HG03457 (cell line): ENCODE measurements around the gene CHD5.
"Not testable (repeated sequence)": the region's sequence is repeated elsewhere in the genome, so short reads cannot be mapped to it uniquely, and the experiment has no call there.

ENCODE experiments used
- ATAC-seq: cut with Tn5 transposase; IDR thresholded peaks from one replicate; pipeline ENCODE4 v1.9.1; 2021; ENCODE audit warnings: moderate number of reproducible peaks; ENCODE audit not compliant: unreplicated experiment

The CHD5 gene

DNA sequence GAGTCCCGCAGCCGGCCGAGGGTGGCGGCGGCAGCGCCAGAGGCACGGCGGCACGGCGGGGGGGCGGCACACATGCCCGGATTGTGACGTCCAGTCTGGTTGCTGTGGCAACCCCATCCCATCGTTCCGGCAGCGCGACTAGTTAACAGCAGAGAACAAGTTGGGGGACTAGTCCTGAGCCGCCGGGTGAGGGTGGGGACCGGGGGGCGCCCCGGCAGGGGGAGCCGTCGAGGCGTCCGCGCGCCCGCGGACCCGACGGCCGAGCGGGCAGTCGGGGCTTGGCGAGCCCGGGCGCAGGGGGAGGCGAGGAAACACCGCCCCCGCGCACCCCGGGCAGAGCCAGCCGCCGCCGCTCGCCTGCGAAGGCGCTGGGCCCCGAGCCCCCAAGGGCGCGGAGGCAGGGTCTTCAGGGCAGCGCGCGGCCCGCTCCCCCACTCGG, at the start of gene CHD5:
Gene CHD5, minus strand, starts transcription at position 54 of the 439 bp plus-strand sequence. CDS start 298 bp downstream, outside the sequence.
- no peak for ATAC-seq

DNA sequence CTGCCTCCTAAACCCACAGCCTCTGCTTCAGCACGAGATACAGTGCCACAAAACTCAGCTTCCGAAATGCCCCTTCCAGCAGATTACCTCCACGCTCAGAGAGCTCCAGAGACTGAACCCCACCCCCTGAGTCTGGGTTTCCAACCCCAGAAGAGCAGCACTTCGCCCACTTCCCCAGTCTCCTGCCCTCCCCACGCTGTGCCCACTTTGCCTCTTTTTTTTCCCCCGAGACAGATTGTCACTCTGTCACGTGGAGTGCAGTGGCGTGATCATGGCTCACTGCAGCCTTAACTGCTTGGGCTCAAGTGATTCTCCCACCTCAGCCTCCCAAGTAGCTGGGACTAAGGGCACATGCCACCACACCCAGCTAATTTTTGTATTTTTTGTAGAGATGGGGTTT, 45.5 kb upstream of the CHD5 start:
- ATAC-seq = no peak

DNA sequence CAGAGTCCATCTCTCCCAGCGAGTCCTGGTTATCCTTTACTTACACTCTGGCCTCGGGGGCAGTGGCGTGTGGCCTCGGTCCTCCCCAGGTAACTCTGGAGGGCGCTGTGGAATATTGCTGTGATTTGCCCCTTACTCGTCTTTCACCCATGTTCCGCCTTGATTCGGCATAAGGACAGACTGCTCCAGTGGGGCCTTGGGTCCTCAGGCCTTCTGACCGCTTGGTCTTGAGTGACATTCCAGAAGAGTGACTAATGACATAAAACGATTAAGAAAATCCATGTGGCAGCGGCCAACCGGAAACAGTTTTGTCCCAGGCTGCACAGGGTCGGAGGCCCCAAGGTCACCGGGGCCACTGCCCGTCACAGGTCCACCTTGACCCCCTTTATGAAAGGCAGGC, 44.6 kb upstream of the CHD5 start:
- ATAC-seq = no peak

DNA sequence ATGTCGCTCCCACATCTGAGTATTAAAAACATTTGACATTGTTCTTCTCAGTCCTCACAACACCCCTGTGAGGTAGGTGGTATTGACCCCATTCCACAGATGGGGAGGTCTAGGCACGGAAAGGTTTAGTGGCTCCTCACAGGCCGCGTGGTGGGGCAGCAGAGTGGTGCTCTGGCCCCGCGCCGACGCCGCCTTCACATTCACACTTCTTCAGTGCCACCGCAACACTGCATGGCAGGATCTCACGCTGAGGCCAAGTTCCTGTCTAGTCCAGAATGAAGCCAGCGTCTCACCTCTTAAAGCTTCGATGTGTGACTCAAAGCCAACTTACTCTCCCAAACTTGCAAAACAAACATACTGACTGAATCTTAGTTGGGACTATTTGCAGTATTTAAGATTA, 43.5 kb upstream of the CHD5 start:
- ATAC-seq = no peak

DNA sequence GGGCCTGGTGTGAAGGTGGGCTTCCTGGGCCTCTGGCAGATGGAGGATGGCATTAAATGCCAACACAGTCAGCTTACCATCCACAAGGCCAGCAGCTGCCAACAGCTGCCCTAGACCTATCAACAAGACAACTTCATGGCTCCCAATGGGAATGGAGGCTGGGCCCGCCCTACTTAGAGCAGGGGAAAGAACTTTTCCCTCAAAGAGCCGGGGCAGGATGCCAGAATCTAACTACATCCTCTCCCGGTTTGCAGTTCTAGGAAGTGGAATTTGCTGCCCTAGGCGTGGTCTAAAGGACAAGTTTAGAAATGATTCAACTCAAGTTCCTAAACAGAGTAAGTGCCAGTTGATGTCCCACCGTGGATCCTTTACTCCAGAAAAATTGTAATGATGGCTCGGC, 42.5 kb upstream of the CHD5 start:
- no peak for ATAC-seq

DNA sequence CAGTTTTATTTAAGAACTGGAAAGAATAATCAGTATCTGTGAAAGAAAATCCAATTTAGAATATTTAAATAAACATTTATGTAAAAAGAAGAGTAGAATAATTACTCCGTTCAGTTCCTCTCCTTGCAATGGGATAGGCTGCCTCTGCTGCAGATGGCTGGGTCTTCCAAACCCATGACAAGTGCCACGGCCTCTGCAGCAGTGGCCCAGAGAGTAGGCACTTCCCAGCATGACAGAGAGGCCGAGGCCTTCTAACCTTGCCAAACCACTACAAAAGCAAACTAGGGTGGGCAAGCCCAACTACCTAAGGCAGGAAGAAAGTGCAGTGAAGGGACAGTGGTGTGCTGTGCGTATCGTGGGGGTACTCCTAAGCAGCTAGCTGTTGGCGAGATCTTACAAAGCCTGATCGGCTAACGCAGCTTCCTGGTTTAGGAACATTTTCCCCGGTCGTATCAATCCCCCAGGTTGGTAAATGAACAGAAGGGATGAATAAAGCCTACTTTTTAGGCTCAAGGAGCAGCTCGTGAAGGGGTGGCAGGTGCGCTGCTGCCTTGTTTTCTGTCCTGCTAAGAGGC, 41.2 kb upstream of the CHD5 start:
- no peak for ATAC-seq

DNA sequence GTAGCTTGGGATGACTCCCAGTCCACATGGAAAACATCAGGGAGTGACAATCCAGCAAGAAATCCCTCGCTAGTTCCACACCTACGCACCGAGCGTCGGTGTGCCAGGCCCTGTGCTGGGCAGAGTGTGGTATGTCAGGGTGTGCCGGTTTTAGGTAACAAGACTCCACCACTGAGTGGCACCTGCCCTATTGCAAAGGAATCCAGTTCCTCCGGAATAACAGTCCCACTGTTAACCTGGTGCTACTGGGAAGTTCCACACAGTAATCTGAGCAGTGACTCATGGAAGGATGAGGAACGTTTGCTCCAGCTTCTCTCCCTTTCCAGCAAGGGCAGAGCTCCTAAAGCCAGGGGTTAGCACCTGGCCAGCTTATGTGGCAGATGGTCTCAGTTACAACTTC, 40.1 kb upstream of the CHD5 start:
- no peak for ATAC-seq

DNA sequence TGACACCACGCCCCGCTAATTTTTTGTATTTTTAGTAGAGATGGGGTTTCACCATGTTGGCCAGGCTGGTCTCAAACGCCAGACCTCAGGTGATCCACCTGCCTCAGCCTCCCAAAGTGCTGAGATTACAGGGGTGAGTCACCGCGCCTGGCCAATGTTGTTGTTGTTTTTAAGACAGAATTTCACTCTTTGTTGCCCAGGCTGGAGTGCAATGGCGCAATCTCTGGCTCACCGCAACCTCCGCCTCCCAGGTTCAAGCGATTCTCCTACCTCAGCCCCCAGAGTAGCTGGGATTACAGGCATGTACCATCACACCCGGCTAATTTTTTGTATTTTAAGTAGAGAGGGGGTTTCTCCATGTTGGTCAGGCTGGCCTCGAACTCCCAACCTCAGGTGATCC, 39.5 kb upstream of the CHD5 start:
- not testable (repeated sequence) for ATAC-seq

DNA sequence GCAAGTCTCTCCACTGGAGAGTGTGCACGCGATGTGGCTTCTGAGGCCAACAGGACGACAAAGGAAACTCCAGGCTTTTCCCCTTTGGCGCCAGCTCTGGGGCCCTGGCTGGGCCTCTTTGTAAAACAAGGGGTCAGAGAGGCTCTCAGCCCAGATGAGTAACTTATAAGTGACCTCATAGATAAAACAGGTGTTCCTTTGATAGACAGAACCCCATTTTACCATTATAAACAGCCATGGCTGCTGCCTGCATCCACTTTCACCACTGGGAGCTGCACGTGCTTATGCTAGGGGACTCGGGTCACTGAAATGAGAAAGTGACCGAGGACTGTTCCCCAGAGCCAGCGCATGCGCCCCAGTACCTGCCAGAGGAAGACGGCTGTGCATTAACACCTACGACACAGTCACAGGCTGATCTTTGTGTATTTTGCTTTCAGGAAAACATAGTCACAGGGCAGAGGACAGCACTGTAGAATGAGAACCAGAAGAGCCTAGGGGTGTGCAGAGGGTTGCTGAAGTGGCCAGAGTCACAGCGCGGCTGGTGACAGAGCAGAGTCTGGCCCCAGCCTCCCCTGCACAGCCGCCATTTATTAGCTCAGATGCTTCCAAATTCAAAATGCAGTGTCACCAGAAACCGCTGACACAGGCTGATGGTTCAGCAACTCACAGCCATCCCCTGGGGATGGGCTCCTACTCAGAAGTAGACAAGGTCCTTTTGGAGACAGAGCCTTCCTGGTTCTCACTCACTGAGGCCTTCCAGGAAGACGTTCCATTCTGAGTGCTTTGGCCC, 38.4 kb upstream of the CHD5 start:
- ATAC-seq = no peak

DNA sequence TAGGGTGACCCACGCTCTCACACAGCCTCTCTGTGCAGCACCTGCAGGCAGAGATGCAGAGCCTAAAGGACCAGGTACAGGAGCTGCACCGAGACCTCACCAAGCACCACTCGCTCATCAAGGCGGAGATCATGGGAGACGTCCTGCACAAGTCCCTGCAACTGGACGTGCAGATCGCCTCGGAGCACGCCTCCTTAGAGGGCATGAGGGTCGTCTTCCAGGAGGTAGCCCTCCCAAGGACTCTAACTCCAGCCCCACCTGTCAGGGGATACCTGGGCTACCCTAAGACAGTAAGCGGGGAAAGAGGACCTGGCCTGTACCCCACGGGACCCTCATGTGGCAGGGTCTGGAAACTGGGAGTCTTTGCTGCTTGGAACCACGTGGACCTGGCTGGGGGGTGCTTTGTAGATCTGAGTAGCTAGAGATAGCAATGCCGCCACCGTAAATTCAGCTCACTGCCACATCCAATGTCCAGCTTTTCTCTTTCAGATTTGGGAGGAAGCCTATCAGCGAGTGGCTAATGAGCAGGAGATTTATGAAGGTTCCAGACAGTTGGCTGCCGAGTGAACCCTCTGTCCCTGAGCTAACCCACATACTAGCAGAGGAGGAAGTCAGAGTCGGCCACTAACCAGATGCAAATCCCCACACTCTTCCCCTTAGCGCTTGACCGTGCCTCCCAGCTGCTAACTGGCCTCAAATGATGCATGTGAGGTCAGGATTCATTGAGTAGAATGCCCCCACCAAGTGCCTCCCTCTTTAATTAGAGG, 32.3 kb upstream of the CHD5 start:
- ATAC-seq = no peak

DNA sequence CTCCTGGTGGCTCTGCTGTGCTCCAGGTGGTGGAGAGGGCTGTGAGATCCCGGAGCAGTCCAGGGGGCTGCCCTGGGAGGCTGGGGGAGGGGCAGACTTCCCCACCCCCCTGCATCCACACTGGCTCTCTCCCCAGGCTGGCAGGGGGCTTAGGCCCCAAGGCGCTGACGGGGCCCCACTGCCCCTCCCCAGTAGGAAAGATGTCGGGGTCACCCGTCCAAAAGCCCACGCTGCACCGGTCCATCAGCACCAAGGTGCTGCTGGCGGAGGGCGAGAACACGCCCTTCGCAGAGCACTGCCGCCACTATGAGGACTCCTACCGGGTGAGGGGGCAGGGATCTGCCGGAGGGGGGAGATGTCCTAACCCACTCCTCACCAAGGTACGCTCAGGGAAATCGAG, 31.6 kb upstream of the CHD5 start:
- no peak for ATAC-seq

DNA sequence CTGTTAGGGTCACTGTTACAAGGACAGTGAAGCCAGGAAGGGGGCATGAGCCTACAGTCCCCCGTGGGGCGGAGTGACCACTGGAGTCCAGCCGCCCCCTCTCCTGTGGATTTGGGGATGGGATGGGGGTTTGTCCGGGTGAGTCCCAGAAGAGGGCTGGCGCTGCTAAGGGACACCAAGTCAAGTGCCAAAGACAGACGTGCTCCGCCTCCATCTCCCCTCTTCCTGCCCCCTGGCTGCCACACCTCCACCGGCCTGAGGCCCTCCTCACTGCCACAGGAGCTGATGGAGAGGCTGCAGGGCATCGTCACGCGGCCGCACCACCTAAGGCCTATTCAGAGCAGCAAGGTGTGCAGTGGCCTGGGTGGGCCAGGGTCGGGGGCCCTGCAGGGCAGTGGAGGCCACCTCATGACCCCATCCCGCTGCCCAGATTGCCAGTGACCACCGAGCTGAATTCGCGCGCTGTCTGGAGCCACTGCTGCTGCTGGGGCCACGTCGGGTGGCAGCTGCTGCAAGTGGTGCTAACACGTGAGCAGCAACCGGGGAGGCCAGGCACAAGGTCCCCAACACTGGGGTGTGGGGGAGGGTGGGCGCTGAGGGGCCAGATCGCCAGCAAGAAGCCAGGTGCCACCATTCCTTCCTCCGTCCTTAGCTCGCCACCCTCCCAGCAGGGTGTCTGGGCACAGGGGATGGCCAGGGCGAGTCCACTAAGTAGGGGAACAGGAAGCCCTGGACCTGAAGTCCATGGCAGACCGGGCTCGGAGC, 30.7 kb upstream of the CHD5 start:
- no peak for ATAC-seq

DNA sequence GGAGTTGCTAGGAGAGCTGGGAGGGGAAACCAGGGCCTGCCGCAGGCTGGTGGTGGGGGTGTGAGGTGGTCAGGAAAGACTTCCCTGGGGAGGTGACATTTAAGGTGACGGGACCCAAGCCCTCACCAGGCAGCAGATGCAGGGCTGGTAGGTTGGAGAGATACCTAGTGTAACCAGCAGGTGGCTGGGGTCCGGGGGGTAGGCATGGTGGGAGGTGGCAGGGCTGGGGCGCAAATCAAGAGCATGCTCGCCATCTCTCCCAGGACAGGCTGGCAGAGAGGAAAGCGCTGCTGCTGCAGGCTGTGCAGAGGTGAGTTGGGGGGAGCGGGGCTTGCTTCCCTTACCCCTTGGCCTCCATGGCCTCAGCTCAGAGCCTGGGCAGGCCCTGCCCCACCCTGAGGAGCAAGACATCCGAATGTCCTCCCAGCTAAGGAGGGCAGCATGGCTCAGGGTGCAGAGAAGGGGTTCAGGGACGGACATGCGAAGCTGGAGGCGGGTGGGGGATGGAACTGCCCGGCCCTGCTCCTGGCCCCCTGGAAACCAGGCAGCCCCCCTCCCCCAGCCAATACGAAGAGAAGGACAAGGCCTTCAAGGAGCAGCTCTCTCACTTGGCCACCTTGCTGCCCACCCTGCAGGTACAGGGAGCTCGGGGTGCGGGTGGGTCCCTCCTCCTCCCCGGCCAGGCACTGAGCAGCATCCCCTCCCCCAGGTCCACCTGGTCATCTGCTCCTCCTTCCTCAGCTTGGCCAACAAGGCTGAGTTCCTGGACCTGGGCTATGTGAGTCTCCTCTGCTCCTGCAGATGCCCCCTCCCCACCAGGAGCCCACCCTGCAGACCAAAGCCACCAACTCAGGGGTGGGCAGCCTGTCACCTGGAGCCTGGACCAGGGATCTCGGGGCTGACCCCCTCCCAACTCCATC, 29.8 kb upstream of the CHD5 start:
- ATAC-seq = no peak

DNA sequence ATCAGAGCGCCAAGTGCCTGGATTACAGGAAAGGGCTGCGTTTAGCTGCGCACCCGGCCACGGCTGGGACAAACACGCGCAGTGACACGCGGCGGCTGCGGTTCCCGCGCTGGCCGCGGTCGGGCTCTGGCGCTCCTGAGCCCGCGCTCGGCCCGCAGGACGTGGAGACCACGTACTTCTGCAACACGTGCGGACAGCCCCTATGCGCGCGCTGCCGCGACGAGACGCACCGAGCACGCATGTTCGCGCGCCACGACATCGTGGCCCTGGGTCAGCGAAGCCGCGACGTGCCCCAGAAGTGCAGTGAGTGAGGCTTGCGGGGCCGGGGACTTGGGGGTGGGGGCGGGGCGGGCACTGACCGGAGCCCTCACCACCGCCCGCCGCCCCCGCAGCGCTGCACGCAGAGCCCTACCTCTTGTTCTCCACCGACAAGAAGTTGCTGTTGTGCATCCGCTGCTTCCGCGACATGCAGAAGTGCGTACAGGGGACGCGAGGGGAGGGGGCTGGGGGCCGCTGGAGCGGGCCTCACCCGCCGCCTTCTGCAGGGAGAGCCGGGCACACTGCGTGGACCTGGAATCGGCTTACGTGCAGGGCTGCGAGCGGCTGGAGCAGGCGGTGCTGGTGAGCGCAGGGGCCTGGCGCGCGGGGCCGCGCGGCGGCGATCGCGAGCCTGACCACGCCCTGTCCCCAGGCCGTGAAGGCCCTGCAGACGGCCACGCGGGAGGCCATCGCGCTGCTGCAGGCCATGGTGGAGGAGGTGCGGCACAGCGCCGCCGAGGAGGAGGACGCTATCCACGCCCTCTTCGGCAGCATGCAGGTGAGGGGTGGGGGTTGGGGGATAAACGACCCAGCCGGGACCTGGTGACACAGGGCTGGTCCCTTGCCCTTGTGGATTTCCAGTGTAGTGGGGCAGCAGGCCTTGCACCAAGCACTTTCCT, 28.9 kb upstream of the CHD5 start:
- no peak for ATAC-seq

DNA sequence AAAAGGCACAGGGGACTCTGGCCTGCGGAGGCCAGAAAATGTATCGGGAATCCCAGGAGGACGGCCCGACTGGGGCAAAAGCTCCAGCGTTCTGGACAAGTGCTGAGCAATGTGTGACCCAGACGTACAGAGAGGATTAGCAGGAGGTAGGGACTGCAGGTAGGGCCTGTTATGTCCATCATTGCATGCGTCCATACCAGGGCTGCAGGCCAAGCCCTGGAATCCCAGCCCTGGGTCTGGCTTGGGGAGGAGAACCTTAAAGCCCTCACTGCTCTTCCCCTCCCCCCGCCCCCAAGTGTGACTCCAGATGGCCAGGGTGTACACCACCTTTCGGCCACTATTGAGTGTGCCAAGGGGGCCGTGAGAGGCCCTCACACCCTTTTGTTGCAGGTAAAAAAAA, 27.8 kb upstream of the CHD5 start:
- no peak for ATAC-seq

DNA sequence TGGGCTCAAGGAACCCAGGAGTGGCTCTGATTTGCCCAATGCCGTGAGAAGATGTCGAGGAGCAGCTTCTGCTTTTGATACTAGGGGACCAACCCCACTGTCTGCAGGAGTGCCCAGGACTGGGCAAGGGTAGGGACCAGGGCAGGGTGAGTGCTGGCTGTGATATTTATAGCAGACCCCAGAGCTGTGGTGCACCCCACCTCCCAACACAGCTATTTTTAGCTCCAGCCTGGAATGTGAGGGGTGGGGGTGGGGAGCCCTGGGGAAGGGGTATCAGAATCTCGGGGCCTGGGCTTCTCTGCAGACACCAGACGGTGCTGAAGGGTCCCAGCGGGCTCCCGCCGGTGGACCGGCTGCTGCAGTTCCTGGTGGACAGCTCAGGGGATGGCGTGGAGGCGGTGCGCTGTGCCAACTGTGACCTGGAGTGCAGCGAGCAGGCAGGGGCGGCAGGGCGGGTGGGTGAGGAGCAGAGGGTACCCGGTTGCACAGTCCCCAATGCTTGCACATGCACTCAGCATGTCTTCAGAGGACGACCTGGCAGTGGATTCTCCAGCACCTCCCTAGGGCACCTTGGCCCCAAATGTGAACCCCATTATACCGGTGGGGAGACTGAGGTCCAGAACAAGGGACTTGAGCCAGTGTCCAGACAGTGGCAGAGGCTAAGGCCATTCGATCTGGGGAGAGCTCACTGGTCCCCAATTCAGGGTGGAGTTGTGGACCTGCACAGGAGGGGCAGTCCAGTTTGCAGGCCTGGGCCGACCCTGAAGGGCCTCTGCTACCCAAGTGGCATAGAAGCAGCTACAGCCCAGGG, 27.2 kb upstream of the CHD5 start:
- no peak for ATAC-seq

DNA sequence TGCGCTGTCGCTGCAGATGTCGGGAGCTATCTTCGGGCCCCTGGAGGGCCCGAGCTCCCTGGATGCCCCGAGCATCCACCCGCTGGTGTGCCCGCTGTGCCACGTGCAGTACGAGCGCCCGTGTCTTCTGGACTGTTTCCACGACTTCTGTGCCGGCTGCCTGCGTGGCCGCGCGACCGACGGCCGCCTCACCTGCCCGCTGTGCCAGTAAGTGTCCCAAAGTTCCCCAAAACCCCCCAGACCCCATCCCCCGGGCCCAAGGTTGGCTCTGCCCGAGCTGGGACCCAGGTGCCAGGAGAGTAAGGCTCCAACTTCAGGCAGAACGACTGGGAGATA, 26.4 kb upstream of the CHD5 start:
- no peak for ATAC-seq

DNA sequence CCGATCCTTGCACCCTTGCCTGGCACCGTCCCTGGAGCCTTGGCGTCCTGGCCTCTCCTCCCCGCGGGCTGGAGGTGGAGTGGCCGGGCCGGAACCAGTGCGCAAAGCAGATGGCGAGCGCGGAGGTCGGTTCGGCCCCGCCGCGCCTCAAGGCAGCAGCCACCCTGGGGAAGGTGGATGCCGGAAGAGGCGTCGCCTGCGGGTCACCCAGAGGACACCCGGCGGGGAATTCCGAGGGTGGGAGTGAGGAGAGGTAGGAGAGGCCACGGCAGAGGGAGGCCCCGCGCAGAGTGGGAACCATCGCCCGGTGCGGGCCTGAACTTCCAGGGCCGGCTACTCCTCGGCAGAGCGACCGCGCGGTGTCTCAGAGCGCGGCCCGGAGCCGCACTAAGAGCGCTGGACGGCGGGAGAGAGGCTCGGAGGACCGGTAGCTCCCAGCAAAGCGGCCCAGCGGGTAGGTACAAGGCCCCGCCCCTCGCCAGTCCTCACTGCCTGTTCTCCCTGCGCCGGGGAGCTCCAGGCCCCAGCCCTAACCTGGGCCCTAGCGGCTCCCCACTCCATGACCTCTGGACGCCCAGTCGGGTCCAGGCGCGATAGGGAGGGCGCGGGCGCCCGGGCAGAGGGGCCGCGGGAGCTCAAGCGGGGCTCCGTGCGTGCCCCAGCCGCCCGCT, 25.9 kb upstream of the CHD5 start, which contains the start of gene RNF207:
Gene RNF207, plus strand, starts transcription at position 271 of the 671 bp plus-strand sequence. CDS start 417 bp downstream, outside the sequence.
- no peak for ATAC-seq
